ENCODE data around the gene NCAM1.

NCAM1 gene

GRCh38 chr11:113275602-113276001 is 314.4 kb downstream of the NCAM1 start:
- Histone ChIP-seq H3K4me3 (ENCODE audit: low read depth in 1 of 5, low read length in 5 of 5) (no peak overlapping the region), H3K4me1 (ENCODE audit: control insufficient read depth in 5 of 5, insufficient read depth in 5 of 5, low read length in 5 of 5) (no peaks in the 10 kb centered on the region), H3K9ac (ENCODE audit: low read length in 5 of 5) (no peak overlapping the region), H3K9me3 (ENCODE audit: control insufficient read depth in 5 of 5, low read length in 5 of 5) (no peaks in the 10 kb centered on the region), H3K36me3 (ENCODE audit: control insufficient read depth in 5 of 5, insufficient read depth in 5 of 5, low read length in 5 of 5) (no peaks in the 10 kb centered on the region), H3K27ac (ENCODE audit: low read depth, low read length) (no peak overlapping the region), H3K27me3 (ENCODE audit: control insufficient read depth in 5 of 5, insufficient read depth in 4 of 5, low read length in 5 of 5) (peaks cover 0 to 3% (median 0%) of the 10 kb centered on the region in 5 donors)

DNA sequence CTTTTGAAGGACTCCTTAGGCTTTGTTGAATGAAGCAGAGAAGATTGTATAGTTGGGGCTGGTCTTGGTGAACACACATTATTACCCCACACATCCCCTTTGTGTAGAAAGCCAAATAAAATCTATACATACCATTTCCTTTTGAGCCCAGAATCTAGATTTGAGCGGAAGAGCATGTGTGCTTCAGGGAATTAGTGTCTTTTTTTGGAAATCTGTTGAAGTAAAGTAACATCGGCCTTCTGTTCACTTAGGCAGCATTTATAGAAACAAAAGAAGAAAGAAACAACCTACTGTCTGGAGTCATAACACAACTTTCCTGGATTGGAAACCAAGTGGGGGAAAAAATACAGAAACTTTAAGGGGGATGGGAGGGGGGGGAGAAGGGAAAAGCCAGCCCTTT is 315.2 kb downstream of the NCAM1 start:
- Histone ChIP-seq H3K9me3 (ENCODE audit: control insufficient read depth in 5 of 5, low read length in 5 of 5) (no peaks in the 10 kb centered on the region), H3K36me3 (ENCODE audit: control insufficient read depth in 5 of 5, insufficient read depth in 5 of 5, low read length in 5 of 5) (no peaks in the 10 kb centered on the region), H3K4me3 (ENCODE audit: low read depth in 1 of 5, low read length in 5 of 5) (no peak overlapping the region), H3K27ac (ENCODE audit: low read depth, low read length) (no peak overlapping the region), H3K4me1 (ENCODE audit: control insufficient read depth in 5 of 5, insufficient read depth in 5 of 5, low read length in 5 of 5) (no peaks in the 10 kb centered on the region), H3K9ac (ENCODE audit: low read length in 5 of 5) (no peak overlapping the region), H3K27me3 (ENCODE audit: control insufficient read depth in 5 of 5, insufficient read depth in 4 of 5, low read length in 5 of 5) (peaks cover 0 to 3% (median 0%) of the 10 kb centered on the region in 5 donors)

DNA sequence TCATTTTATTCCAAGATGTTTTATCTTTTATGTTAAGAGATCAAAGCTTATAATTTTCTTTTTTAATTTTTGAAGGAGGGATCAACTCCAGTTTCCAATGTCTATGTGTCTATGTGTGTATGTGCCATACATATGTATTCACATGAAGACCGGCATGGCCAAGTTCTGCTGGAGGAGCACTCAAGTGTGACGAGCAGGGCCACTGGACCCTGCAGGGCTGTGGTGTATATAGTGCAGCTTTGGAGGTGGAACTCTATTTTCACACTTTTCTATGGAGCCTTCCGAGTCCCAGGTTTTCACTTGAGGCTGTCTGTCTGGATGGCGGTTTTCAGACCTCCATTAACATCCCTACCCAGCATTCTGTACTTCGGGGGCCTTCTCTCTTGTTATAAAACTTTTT is 316.7 kb downstream of the NCAM1 start:
- Histone ChIP-seq H3K9ac (ENCODE audit: low read length in 5 of 5) (no peak overlapping the region), H3K27ac (ENCODE audit: low read depth, low read length) (no peak overlapping the region), H3K4me1 (ENCODE audit: control insufficient read depth in 5 of 5, insufficient read depth in 5 of 5, low read length in 5 of 5) (no peaks in the 10 kb centered on the region), H3K9me3 (ENCODE audit: control insufficient read depth in 5 of 5, low read length in 5 of 5) (no peaks in the 10 kb centered on the region), H3K4me3 (ENCODE audit: low read depth in 1 of 5, low read length in 5 of 5) (no peak overlapping the region), H3K27me3 (ENCODE audit: control insufficient read depth in 5 of 5, insufficient read depth in 4 of 5, low read length in 5 of 5) (peaks cover 0 to 10% (median 0%) of the 10 kb centered on the region in 5 donors), H3K36me3 (ENCODE audit: control insufficient read depth in 5 of 5, insufficient read depth in 5 of 5, low read length in 5 of 5) (no peaks in the 10 kb centered on the region)

- Histone ChIP-seq H3K27me3 (ENCODE audit: control insufficient read depth in 5 of 5, insufficient read depth in 4 of 5, low read length in 5 of 5) (peaks cover 0 to 11% (median 0%) of the 10 kb centered on the region in 5 donors), H3K27ac (ENCODE audit: low read depth, low read length) (no peak overlapping the region), H3K4me1 (ENCODE audit: control insufficient read depth in 5 of 5, insufficient read depth in 5 of 5, low read length in 5 of 5) (no peaks in the 10 kb centered on the region), H3K9me3 (ENCODE audit: control insufficient read depth in 5 of 5, low read length in 5 of 5) (no peaks in the 10 kb centered on the region), H3K9ac (ENCODE audit: low read length in 5 of 5) (no peak overlapping the region), H3K36me3 (ENCODE audit: control insufficient read depth in 5 of 5, insufficient read depth in 5 of 5, low read length in 5 of 5) (no peaks in the 10 kb centered on the region), H3K4me3 (ENCODE audit: low read depth in 1 of 5, low read length in 5 of 5) (no peak overlapping the region)
Observed at GRCh38 chr11:113278481-113278880, 317.3 kb downstream of the NCAM1 start.

GRCh38 chr11:113278925-113279324 is 317.7 kb downstream of the NCAM1 start:
- H3K9ac ChIP-seq (ENCODE audit: low read length in 5 of 5): no peak overlapping the region
- H3K27ac ChIP-seq (ENCODE audit: low read depth, low read length): no peak overlapping the region
- no peaks in the 10 kb centered on the region for H3K4me1 ChIP-seq (ENCODE audit: control insufficient read depth in 5 of 5, insufficient read depth in 5 of 5, low read length in 5 of 5)
- no peaks in the 10 kb centered on the region for H3K36me3 ChIP-seq (ENCODE audit: control insufficient read depth in 5 of 5, insufficient read depth in 5 of 5, low read length in 5 of 5)
- no peaks in the 10 kb centered on the region for H3K9me3 ChIP-seq (ENCODE audit: control insufficient read depth in 5 of 5, low read length in 5 of 5)
- H3K27me3 ChIP-seq (ENCODE audit: control insufficient read depth in 5 of 5, insufficient read depth in 4 of 5, low read length in 5 of 5): peaks cover 0 to 11% (median 0%) of the 10 kb centered on the region in 5 donors
- H3K4me3 ChIP-seq (ENCODE audit: low read depth in 1 of 5, low read length in 5 of 5): no peak overlapping the region

- Histone ChIP-seq H3K9ac (ENCODE audit: low read length in 5 of 5) (no peak overlapping the region), H3K4me3 (ENCODE audit: low read depth in 1 of 5, low read length in 5 of 5) (no peak overlapping the region), H3K27me3 (ENCODE audit: control insufficient read depth in 5 of 5, insufficient read depth in 4 of 5, low read length in 5 of 5) (peaks cover 0 to 10% (median 0%) of the 10 kb centered on the region in 5 donors), H3K36me3 (ENCODE audit: control insufficient read depth in 5 of 5, insufficient read depth in 5 of 5, low read length in 5 of 5) (no peaks in the 10 kb centered on the region), H3K4me1 (ENCODE audit: control insufficient read depth in 5 of 5, insufficient read depth in 5 of 5, low read length in 5 of 5) (no peaks in the 10 kb centered on the region), H3K27ac (ENCODE audit: low read depth, low read length) (no peak overlapping the region), H3K9me3 (ENCODE audit: control insufficient read depth in 5 of 5, low read length in 5 of 5) (no peaks in the 10 kb centered on the region)
Observed at GRCh38 chr11:113279591-113279990, 318.4 kb downstream of the NCAM1 start.

- H3K27ac ChIP-seq (ENCODE audit: low read depth, low read length): no peak overlapping the region
- H3K36me3 ChIP-seq (ENCODE audit: control insufficient read depth in 5 of 5, insufficient read depth in 5 of 5, low read length in 5 of 5): no peaks in the 10 kb centered on the region
- peaks cover 0 to 8% (median 3%) of the 10 kb centered on the region in 5 donors for H3K27me3 ChIP-seq (ENCODE audit: control insufficient read depth in 5 of 5, insufficient read depth in 4 of 5, low read length in 5 of 5)
- no peak overlapping the region for H3K9ac ChIP-seq (ENCODE audit: low read length in 5 of 5)
- H3K4me3 ChIP-seq (ENCODE audit: low read depth in 1 of 5, low read length in 5 of 5): no peak overlapping the region
- no peaks in the 10 kb centered on the region for H3K9me3 ChIP-seq (ENCODE audit: control insufficient read depth in 5 of 5, low read length in 5 of 5)
- H3K4me1 ChIP-seq (ENCODE audit: control insufficient read depth in 5 of 5, insufficient read depth in 5 of 5, low read length in 5 of 5): no peaks in the 10 kb centered on the region
Observed at GRCh38 chr11:113281052-113281725, 320.0 kb downstream of the NCAM1 start.

DNA sequence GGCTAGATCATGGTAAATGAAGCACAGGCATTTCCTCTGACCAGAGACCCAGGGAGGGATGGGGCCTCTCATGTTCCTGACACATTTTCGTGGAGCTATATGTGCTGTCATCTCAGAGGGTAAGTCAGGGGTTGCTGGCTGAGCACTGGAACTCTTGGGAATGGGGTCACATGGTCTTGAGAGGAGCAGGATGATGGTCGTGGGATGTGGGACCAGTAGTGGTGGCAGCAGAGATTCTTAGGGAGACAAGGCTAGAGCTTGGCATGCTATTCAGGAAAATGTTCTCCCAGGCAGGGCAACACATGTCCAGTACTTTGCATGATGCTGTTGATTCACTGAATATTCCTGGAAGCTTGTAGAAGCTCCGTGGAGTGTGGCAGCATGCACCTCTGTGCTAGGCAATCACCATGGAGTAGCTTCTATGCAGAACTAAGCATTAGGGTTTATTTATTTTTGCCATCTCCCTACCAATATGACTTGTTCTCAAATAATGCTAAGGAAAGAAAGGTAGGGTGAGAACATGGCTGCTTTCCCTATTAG is 321.7 kb downstream of the NCAM1 start:
- Histone ChIP-seq H3K9me3 (ENCODE audit: control insufficient read depth in 5 of 5, low read length in 5 of 5) (no peaks in the 10 kb centered on the region), H3K27me3 (ENCODE audit: control insufficient read depth in 5 of 5, insufficient read depth in 4 of 5, low read length in 5 of 5) (peaks cover 0 to 13% (median 7%) of the 10 kb centered on the region in 5 donors), H3K27ac (ENCODE audit: low read depth, low read length) (no peak overlapping the region), H3K36me3 (ENCODE audit: control insufficient read depth in 5 of 5, insufficient read depth in 5 of 5, low read length in 5 of 5) (no peaks in the 10 kb centered on the region), H3K9ac (ENCODE audit: low read length in 5 of 5) (no peak overlapping the region), H3K4me3 (ENCODE audit: low read depth in 1 of 5, low read length in 5 of 5) (no peak overlapping the region), H3K4me1 (ENCODE audit: control insufficient read depth in 5 of 5, insufficient read depth in 5 of 5, low read length in 5 of 5) (no peaks in the 10 kb centered on the region)

GRCh38 chr11:113283881-113284280 is 322.7 kb downstream of the NCAM1 start:
- H3K27ac ChIP-seq (ENCODE audit: low read depth, low read length): no peak overlapping the region
- H3K4me1 ChIP-seq (ENCODE audit: control insufficient read depth in 5 of 5, insufficient read depth in 5 of 5, low read length in 5 of 5): no peaks in the 10 kb centered on the region
- H3K9me3 ChIP-seq (ENCODE audit: control insufficient read depth in 5 of 5, low read length in 5 of 5): no peaks in the 10 kb centered on the region
- H3K4me3 ChIP-seq (ENCODE audit: low read depth in 1 of 5, low read length in 5 of 5): no peak overlapping the region
- no peaks in the 10 kb centered on the region for H3K36me3 ChIP-seq (ENCODE audit: control insufficient read depth in 5 of 5, insufficient read depth in 5 of 5, low read length in 5 of 5)
- peaks cover 0 to 18% (median 7%) of the 10 kb centered on the region in 5 donors for H3K27me3 ChIP-seq (ENCODE audit: control insufficient read depth in 5 of 5, insufficient read depth in 4 of 5, low read length in 5 of 5)
- H3K9ac ChIP-seq (ENCODE audit: low read length in 5 of 5): no peak overlapping the region

- Histone ChIP-seq H3K4me3 (ENCODE audit: low read depth in 1 of 5, low read length in 5 of 5) (no peak overlapping the region), H3K27ac (ENCODE audit: low read depth, low read length) (no peak overlapping the region), H3K27me3 (ENCODE audit: control insufficient read depth in 5 of 5, insufficient read depth in 4 of 5, low read length in 5 of 5) (peaks cover 0 to 18% (median 7%) of the 10 kb centered on the region in 5 donors), H3K4me1 (ENCODE audit: control insufficient read depth in 5 of 5, insufficient read depth in 5 of 5, low read length in 5 of 5) (no peaks in the 10 kb centered on the region), H3K9ac (ENCODE audit: low read length in 5 of 5) (no peak overlapping the region), H3K36me3 (ENCODE audit: control insufficient read depth in 5 of 5, insufficient read depth in 5 of 5, low read length in 5 of 5) (no peaks in the 10 kb centered on the region), H3K9me3 (ENCODE audit: control insufficient read depth in 5 of 5, low read length in 5 of 5) (no peaks in the 10 kb centered on the region)
Observed at GRCh38 chr11:113286009-113286408, 324.8 kb downstream of the NCAM1 start.

All from subcutaneous abdominal adipose tissue (tissue), 5 donors.